GM12891 (cell line): ENCODE results near the gene ACSM2B.

Source experiments
- PAX5 ChIP-seq: IDR thresholded peaks from 2 replicates; pipeline ENCODE4 v1.6.1; 2011; ENCODE audit warnings: low read length, moderate library complexity, mild to moderate bottlenecking; ENCODE audit not compliant: insufficient read depth, severe bottlenecking
- POLR2A ChIP-seq: IDR thresholded peaks from 2 replicates; pipeline ENCODE4 v1.6.1; 2011; ENCODE audit warnings: low read depth, low read length, control low read depth
- POLR2AphosphoS5 ChIP-seq: IDR thresholded peaks from 2 replicates; pipeline ENCODE4 v1.6.1; 2011; ENCODE audit warnings: low read depth, low read length, control low read depth
- SPI1 ChIP-seq: IDR thresholded peaks from 2 replicates; pipeline ENCODE4 v1.6.1; 2011; ENCODE audit warnings: low read depth, low read length, control low read depth
- TAF1 ChIP-seq: IDR thresholded peaks from 2 replicates; pipeline ENCODE4 v1.6.1; 2011; ENCODE audit warnings: low read depth, low read length, control low read depth

DNA sequence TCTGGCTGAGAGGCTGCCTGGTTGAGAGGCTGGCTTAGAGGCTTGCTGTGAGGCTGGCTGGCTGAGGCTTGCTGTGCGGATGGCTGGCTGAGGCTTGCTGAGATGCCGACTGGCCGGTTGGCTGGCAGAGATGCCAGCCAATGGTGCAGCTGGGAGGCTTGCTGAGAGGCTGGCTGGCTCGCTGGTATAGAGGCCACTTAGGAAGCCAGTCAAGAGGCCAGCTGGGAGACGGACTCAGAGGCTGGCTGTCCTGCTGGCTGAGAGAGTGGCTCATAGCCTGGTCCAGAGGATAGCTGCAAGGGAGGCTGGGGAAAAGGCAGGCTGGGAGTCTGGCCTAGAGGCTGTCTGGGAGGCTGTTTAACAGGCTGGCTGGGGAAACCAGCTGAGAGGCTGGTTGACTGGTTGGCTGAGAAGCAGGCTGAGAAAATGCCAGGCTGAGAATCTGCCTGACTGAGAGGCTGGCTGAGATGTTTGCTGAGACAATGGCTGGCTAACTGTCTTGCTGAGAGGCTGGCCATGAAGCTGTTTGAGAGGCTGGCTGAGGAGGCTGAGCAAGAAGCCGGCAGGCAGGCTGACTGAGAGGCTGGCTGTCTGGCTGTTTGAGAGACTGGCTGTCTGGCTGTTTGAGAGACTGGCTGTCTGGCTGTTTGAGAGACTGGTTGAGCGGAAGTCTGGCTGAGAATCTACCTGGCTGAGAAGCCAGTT is 37.5 kb upstream of the ACSM2B start:
- no peak for TF ChIP-seq POLR2AphosphoS5
- no peak for TF ChIP-seq POLR2A
- TF ChIP-seq PAX5: no peak
- no peak for TF ChIP-seq TAF1
- TF ChIP-seq SPI1: no peak
